ENCODE results near the gene DDX31.

The DDX31 gene

GRCh38 chr9:132588501-132589147 lies 81.2 kb downstream of the DDX31 start:
- no peak for DNase-seq (ENCODE audit: low read depth)
- H3K4me3 ChIP-seq (ENCODE audit: low read depth, low read length) = no peak overlapping the region
- no peak for TF ChIP-seq CTCF (IDR thresholded peaks at IDR 0.05; ENCODE audit: low read depth, low read length, missing control alignments)

GRCh38 chr9:132588098-132588497 lies 81.7 kb downstream of the DDX31 start:
- H3K4me3 ChIP-seq (ENCODE audit: low read depth, low read length) = no peak overlapping the region
- TF ChIP-seq CTCF (IDR thresholded peaks at IDR 0.05; ENCODE audit: low read depth, low read length, missing control alignments) = no peak
- no peak for DNase-seq (ENCODE audit: low read depth)

GRCh38 chr9:132587592-132587955 lies 82.2 kb downstream of the DDX31 start:
- DNase-seq (ENCODE audit: low read depth) = no peak
- TF ChIP-seq CTCF (IDR thresholded peaks at IDR 0.05; ENCODE audit: low read depth, low read length, missing control alignments) = no peak
- H3K4me3 ChIP-seq (ENCODE audit: low read depth, low read length) = no peak overlapping the region

GRCh38 chr9:132586830-132587591 lies 82.8 kb downstream of the DDX31 start:
- no peak for TF ChIP-seq CTCF (IDR thresholded peaks at IDR 0.05; ENCODE audit: low read depth, low read length, missing control alignments)
- no peak for DNase-seq (ENCODE audit: low read depth)
- no peak overlapping the region for H3K4me3 ChIP-seq (ENCODE audit: low read depth, low read length)

- H3K4me3 ChIP-seq (ENCODE audit: low read depth, low read length) = no peak overlapping the region
- DNase-seq (ENCODE audit: low read depth) = no peak
- no peak for TF ChIP-seq CTCF (IDR thresholded peaks at IDR 0.05; ENCODE audit: low read depth, low read length, missing control alignments)
Observed at GRCh38 chr9:132585954-132586829, 83.6 kb downstream of the DDX31 start.

GRCh38 chr9:132584601-132585560 lies 84.9 kb downstream of the DDX31 start:
- no peak for DNase-seq (ENCODE audit: low read depth)
- H3K4me3 ChIP-seq (ENCODE audit: low read depth, low read length) = no peak overlapping the region

More at GRCh38 chr9:132584601-132585560, 84.9 kb downstream of the DDX31 start:
- TF ChIP-seq CTCF (IDR thresholded peaks at IDR 0.05; ENCODE audit: low read depth, low read length, missing control alignments) = no peak

Measured in GM12864 (cell line).